WTC11 (cell line): ENCODE measurements around the gene CACNA1C. TPM values are rescaled to one million over a fixed set of nuclear protein-coding genes. Genes with fewer than 3 reads are reported as not detected.

Experiments
- ATAC-seq: fragments of 200-7000 bp; cut with Tn5 transposase; 2 replicates; pipeline ENCODE4 v1.10.0; 2021; ENCODE audit warnings: mild to moderate bottlenecking, moderate library complexity
- CTCF ChIA-PET: fragments of 300-600 bp; sonication (Branson Sonifier 250); formaldehyde crosslinking; loops from one replicate; lab custom pipeline; 2021; ENCODE audit warnings: antibody characterized with exemption; lab: Charles Lee
- POLR2A ChIA-PET: fragments of 350-600 bp; sonication (Branson Sonifier 250); formaldehyde crosslinking; loops from one replicate; lab custom pipeline; 2021; ENCODE audit warnings: antibody characterized with exemption; lab: Charles Lee
- DNase-seq: peaks from one replicate; pipeline ENCODE4 v3.0.0; 2021; ENCODE audit warnings: low spot score
- H3K27ac Mint-ChIP-seq: 2 replicates; pipeline ENCODE4 v1.8.0; 2021; ENCODE audit warnings: mixed read lengths
- H3K27me3 Mint-ChIP-seq: 2 replicates; pipeline ENCODE4 v1.8.0; 2021; ENCODE audit warnings: low read depth, mild to moderate bottlenecking, moderate library complexity, mixed read lengths
- H3K36me3 Mint-ChIP-seq: 2 replicates; pipeline ENCODE4 v1.8.0; 2021; ENCODE audit warnings: mixed read lengths
- H3K4me1 Mint-ChIP-seq: 2 replicates; pipeline ENCODE4 v1.8.0; 2022; ENCODE audit warnings: mixed read lengths
- H3K4me3 Mint-ChIP-seq: 2 replicates; pipeline ENCODE4 v1.8.0; 2021; ENCODE audit warnings: mild to moderate bottlenecking, moderate library complexity, mixed read lengths
- H3K9me3 Mint-ChIP-seq: 2 replicates; pipeline ENCODE4 v1.8.0; 2021; ENCODE audit warnings: mixed read lengths
- ATF1 ChIP-seq: sonication (generic); formaldehyde crosslinking; IDR thresholded peaks from 2 replicates; pipeline ENCODE4 v1.8.1; 2023; ENCODE audit warnings: mild to moderate bottlenecking, moderate library complexity, missing genetic modification reagents
- GTF2I ChIP-seq: fragments of 250-450 bp; sonication (Bioruptor Pico); conservative IDR thresholded peaks from 2 replicates; pipeline ENCODE4 v1.4.0; 2021; ENCODE audit warnings: mild to moderate bottlenecking
- HMGA2 ChIP-seq: fragments of 250-450 bp; sonication (Bioruptor Pico); IDR thresholded peaks from 2 replicates; pipeline ENCODE4 v1.4.0; 2021; ENCODE audit warnings: mild to moderate bottlenecking, moderate library complexity
- KAT7 ChIP-seq: sonication (generic); formaldehyde crosslinking; IDR thresholded peaks from 2 replicates; pipeline ENCODE4 v1.8.1; 2023; ENCODE audit warnings: missing genetic modification reagents, mild to moderate bottlenecking, borderline replicate concordance
- MXD4 ChIP-seq: fragments of 250-450 bp; sonication (Bioruptor Pico); IDR thresholded peaks from 2 replicates; pipeline ENCODE4 v1.8.0; 2021; ENCODE audit warnings: mild to moderate bottlenecking, moderate library complexity, borderline replicate concordance
- MYBL2 ChIP-seq: sonication (generic); formaldehyde crosslinking; IDR thresholded peaks from 2 replicates; pipeline ENCODE4 v1.8.1; 2023; ENCODE audit warnings: mild to moderate bottlenecking, moderate library complexity, missing genetic modification reagents
- NFE2L1 ChIP-seq: sonication (generic); formaldehyde crosslinking; IDR thresholded peaks from 2 replicates; pipeline ENCODE4 v1.8.1; 2023; ENCODE audit warnings: missing genetic modification reagents
- RELA ChIP-seq: sonication (generic); formaldehyde crosslinking; IDR thresholded peaks from 2 replicates; pipeline ENCODE4 v1.8.1; 2022; ENCODE audit warnings: missing genetic modification reagents, mild to moderate bottlenecking, borderline replicate concordance
- RORB ChIP-seq: fragments of 250-450 bp; sonication (Bioruptor Pico); IDR thresholded peaks from 2 replicates; pipeline ENCODE4 v1.9.0; 2021; ENCODE audit warnings: mild to moderate bottlenecking
- SMAD3 ChIP-seq: sonication (generic); formaldehyde crosslinking; IDR thresholded peaks from 2 replicates; pipeline ENCODE4 v1.8.0; 2022; ENCODE audit warnings: missing genetic modification reagents, mild to moderate bottlenecking, borderline replicate concordance
- SMAD4 ChIP-seq: sonication (generic); formaldehyde crosslinking; IDR thresholded peaks from 2 replicates; pipeline ENCODE4 v1.8.0; 2022; ENCODE audit warnings: mild to moderate bottlenecking, missing genetic modification reagents
- SOX15 ChIP-seq: fragments of 250-450 bp; sonication (Bioruptor Pico); IDR thresholded peaks from 2 replicates; pipeline ENCODE4 v1.9.0; 2021; ENCODE audit warnings: mild to moderate bottlenecking
- ZNF232 ChIP-seq: sonication (generic); formaldehyde crosslinking; IDR thresholded peaks from 2 replicates; pipeline ENCODE4 v1.8.0; 2022; ENCODE audit warnings: mild to moderate bottlenecking, missing genetic modification reagents
- ZNF263 ChIP-seq: sonication (generic); formaldehyde crosslinking; IDR thresholded peaks from 2 replicates; pipeline ENCODE4 v1.8.1; 2022; ENCODE audit warnings: low read depth, mild to moderate bottlenecking, moderate library complexity, missing genetic modification reagents
- ZNF317 ChIP-seq: sonication (generic); formaldehyde crosslinking; IDR thresholded peaks from 2 replicates; pipeline ENCODE4 v1.8.1; 2023; ENCODE audit warnings: low read depth, mild to moderate bottlenecking, moderate library complexity, missing genetic modification reagents, borderline replicate concordance
- ZNF396 ChIP-seq: fragments of 250-450 bp; sonication (Bioruptor Pico); IDR thresholded peaks from 2 replicates; pipeline ENCODE4 v1.8.0; 2021; ENCODE audit warnings: mild to moderate bottlenecking, moderate library complexity, borderline replicate concordance
- ZNF423 ChIP-seq: fragments of 250-450 bp; sonication (Bioruptor Pico); IDR thresholded peaks from 2 replicates; pipeline ENCODE4 v2.1.2; 2022; ENCODE audit warnings: mild to moderate bottlenecking, moderate library complexity
- total RNA-seq: library from RNA; stranded (reverse); gene quantifications from 3 replicates; pipeline ENCODE4 v1.2.3, GENCODE V29; 2021
- TF ChIP-seq, protein P1 (sequence below): sonication (generic); formaldehyde crosslinking; IDR thresholded peaks from 2 replicates; pipeline ENCODE4 v1.8.1; 2023; ENCODE audit warnings: mild to moderate bottlenecking, missing genetic modification reagents, moderate library complexity
- TF ChIP-seq, protein P2 (sequence below): sonication (generic); formaldehyde crosslinking; IDR thresholded peaks from 2 replicates; pipeline ENCODE4 v1.8.1; 2022; ENCODE audit warnings: missing genetic modification reagents, borderline replicate concordance
- TF ChIP-seq, protein P3 (sequence below): sonication (generic); formaldehyde crosslinking; IDR thresholded peaks from 2 replicates; pipeline ENCODE4 v1.8.0; 2023; ENCODE audit warnings: missing genetic modification reagents, mild to moderate bottlenecking, borderline replicate concordance
- TF ChIP-seq, protein P4 (sequence below): sonication (generic); formaldehyde crosslinking; IDR thresholded peaks from 2 replicates; pipeline ENCODE4 v1.8.1; 2023; ENCODE audit warnings: mild to moderate bottlenecking, missing genetic modification reagents
- TF ChIP-seq, protein P5 (sequence below): sonication (generic); formaldehyde crosslinking; IDR thresholded peaks from 2 replicates; pipeline ENCODE4 v1.8.0; 2022; ENCODE audit warnings: missing genetic modification reagents

The CACNA1C gene
- total RNA-seq, 1 experiment from 2014 or later, result 1.7 TPM

DNA sequence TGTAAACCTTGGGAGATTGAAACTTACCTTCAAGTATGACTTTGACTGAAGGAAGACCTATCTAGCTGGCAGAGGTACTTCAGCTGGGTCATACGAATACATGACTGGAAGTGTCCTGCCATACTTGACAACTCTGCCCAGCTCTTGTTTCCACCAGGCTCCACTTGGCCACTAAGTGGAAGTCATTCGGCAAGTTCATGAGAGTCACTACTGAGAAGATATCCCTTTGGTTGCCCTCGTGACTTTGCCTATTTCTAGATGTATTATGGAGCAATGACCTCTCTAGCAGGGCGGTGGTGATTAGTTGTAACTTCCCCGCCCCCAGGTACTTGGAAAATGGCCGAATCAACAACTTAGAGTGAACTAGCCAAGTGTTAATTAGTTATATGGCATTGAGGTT, 8.6 kb upstream of the CACNA1C start:
- Mint-ChIP-seq H3K4me3 (no peak overlapping the region), H3K9me3 (no peaks in the 10 kb centered on the region), H3K27ac (no peak overlapping the region), H3K36me3 (no peaks in the 10 kb centered on the region)
- no peak for ATAC-seq
- TF ChIP-seq SMAD3 (CRISPR knock-in tag) (no peak), MYBL2 (CRISPR knock-in tag) (no peak)
- TF ChIP-seq, protein P1, sequence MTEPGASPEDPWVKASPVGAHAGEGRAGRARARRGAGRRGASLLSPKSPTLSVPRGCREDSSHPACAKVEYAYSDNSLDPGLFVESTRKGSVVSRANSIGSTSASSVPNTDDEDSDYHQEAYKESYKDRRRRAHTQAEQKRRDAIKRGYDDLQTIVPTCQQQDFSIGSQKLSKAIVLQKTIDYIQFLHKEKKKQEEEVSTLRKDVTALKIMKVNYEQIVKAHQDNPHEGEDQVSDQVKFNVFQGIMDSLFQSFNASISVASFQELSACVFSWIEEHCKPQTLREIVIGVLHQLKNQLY (CRISPR knock-in tag), result no peak
- TF ChIP-seq, all 79 proteins: peak for 0
- peaks cover 9% of the 10 kb centered on the region for H3K4me1 Mint-ChIP-seq
- H3K27me3 Mint-ChIP-seq, result peaks cover 11% of the 10 kb centered on the region
- ChIA-PET CTCF (no interaction called here), POLR2A (no interaction called here)
- no peak for DNase-seq

DNA sequence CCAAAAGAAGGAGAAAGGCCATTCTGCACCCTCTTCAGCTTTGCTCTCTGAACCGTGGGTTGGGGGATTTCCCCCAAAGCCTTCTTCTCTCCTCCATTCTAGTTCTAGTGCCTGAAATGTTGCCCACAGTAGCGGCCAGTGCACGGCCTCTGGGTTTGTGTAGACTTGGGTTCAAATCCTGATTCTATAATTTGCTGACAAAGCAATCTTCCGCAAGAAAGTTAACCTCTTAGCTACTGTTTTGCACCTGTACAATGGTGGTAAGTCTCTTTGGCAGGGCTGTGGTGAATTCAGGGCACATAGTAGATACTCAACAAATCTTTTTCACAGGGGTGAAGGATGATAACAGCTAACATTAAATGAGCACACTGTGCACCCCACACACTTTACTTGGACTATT, 5.8 kb upstream of the CACNA1C start:
- Mint-ChIP-seq H3K9me3 (no peaks in the 10 kb centered on the region), H3K4me3 (no peak overlapping the region), H3K27ac (no peak overlapping the region), H3K4me1 (peaks cover 37% of the 10 kb centered on the region), H3K36me3 (no peaks in the 10 kb centered on the region), H3K27me3 (peaks cover 23% of the 10 kb centered on the region)
- DNase-seq, result no peak
- ChIA-PET CTCF (interaction anchor here (1.5 kb wide), 1 partner anchor 13 kb away, joined by 3 read pairs; no protein-coding TSS in a partner anchor), POLR2A (no interaction called here)
- ATAC-seq, result no peak
- no peak for TF ChIP-seq SOX15 (CRISPR knock-in tag)
- no peak for TF ChIP-seq ZNF263 (CRISPR knock-in tag)
- no peak for TF ChIP-seq NFE2L1 (CRISPR knock-in tag)
- no peak for TF ChIP-seq RELA (CRISPR knock-in tag)
- TF ChIP-seq, protein P2, sequence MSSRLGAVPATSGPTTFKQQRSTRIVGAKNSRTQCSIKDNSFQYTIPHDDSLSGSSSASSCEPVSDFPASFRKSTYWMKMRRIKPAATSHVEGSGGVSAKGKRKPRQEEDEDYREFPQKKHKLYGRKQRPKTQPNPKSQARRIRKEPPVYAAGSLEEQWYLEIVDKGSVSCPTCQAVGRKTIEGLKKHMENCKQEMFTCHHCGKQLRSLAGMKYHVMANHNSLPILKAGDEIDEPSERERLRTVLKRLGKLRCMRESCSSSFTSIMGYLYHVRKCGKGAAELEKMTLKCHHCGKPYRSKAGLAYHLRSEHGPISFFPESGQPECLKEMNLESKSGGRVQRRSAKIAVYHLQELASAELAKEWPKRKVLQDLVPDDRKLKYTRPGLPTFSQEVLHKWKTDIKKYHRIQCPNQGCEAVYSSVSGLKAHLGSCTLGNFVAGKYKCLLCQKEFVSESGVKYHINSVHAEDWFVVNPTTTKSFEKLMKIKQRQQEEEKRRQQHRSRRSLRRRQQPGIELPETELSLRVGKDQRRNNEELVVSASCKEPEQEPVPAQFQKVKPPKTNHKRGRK, result no peak
- TF ChIP-seq, protein P3, sequence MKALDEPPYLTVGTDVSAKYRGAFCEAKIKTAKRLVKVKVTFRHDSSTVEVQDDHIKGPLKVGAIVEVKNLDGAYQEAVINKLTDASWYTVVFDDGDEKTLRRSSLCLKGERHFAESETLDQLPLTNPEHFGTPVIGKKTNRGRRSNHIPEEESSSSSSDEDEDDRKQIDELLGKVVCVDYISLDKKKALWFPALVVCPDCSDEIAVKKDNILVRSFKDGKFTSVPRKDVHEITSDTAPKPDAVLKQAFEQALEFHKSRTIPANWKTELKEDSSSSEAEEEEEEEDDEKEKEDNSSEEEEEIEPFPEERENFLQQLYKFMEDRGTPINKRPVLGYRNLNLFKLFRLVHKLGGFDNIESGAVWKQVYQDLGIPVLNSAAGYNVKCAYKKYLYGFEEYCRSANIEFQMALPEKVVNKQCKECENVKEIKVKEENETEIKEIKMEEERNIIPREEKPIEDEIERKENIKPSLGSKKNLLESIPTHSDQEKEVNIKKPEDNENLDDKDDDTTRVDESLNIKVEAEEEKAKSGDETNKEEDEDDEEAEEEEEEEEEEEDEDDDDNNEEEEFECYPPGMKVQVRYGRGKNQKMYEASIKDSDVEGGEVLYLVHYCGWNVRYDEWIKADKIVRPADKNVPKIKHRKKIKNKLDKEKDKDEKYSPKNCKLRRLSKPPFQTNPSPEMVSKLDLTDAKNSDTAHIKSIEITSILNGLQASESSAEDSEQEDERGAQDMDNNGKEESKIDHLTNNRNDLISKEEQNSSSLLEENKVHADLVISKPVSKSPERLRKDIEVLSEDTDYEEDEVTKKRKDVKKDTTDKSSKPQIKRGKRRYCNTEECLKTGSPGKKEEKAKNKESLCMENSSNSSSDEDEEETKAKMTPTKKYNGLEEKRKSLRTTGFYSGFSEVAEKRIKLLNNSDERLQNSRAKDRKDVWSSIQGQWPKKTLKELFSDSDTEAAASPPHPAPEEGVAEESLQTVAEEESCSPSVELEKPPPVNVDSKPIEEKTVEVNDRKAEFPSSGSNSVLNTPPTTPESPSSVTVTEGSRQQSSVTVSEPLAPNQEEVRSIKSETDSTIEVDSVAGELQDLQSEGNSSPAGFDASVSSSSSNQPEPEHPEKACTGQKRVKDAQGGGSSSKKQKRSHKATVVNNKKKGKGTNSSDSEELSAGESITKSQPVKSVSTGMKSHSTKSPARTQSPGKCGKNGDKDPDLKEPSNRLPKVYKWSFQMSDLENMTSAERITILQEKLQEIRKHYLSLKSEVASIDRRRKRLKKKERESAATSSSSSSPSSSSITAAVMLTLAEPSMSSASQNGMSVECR, result no peak
- no peak for TF ChIP-seq ZNF396 (CRISPR knock-in tag)
- TF ChIP-seq SMAD4 (CRISPR knock-in tag), result no peak

DNA sequence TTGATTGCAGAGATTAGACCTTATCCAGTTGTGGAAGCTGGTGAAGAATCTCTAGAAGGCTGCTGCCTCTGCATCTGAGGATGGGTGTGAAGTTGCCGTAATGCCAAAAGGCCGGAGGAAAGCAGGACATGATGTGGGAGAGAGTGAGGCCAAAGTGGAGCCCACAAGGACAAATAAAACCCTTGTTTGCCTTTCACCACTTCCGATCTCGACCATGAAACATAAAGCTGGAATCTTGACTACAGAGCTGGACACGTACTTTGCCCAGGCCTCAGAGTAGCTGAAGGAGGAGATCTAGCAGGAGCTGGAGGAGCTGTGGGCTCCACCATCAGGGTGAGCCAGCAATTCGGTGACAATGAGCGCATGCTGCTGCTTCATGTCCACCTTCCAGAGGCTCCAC, 5.0 kb upstream of the CACNA1C start:
- Mint-ChIP-seq H3K4me3 (no peak overlapping the region), H3K4me1 (peaks cover 37% of the 10 kb centered on the region), H3K27ac (no peak overlapping the region), H3K36me3 (no peaks in the 10 kb centered on the region), H3K9me3 (no peaks in the 10 kb centered on the region), H3K27me3 (peaks cover 27% of the 10 kb centered on the region)
- ATAC-seq, result no peak
- CTCF ChIA-PET, result interaction anchor here (0.6 to 1.5 kb wide), 3 partner anchors 10 to 63 kb away, joined by 3 to 6 read pairs (median 5); no protein-coding TSS in a partner anchor
- no peak for DNase-seq
- POLR2A ChIA-PET, result no interaction called here
- TF ChIP-seq MXD4 (CRISPR knock-in tag) (no peak), ZNF317 (CRISPR knock-in tag) (no peak), ZNF232 (CRISPR knock-in tag) (no peak), RELA (CRISPR knock-in tag) (no peak), ZNF423 (CRISPR knock-in tag) (no peak), HMGA2 (no peak), RORB (CRISPR knock-in tag) (no peak), ATF1 (no peak), GTF2I (CRISPR knock-in tag) (no peak), SMAD4 (CRISPR knock-in tag) (no peak), KAT7 (no peak)
- TF ChIP-seq, protein P4, sequence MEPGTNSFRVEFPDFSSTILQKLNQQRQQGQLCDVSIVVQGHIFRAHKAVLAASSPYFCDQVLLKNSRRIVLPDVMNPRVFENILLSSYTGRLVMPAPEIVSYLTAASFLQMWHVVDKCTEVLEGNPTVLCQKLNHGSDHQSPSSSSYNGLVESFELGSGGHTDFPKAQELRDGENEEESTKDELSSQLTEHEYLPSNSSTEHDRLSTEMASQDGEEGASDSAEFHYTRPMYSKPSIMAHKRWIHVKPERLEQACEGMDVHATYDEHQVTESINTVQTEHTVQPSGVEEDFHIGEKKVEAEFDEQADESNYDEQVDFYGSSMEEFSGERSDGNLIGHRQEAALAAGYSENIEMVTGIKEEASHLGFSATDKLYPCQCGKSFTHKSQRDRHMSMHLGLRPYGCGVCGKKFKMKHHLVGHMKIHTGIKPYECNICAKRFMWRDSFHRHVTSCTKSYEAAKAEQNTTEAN (CRISPR knock-in tag), result no peak
- TF ChIP-seq, protein P5, sequence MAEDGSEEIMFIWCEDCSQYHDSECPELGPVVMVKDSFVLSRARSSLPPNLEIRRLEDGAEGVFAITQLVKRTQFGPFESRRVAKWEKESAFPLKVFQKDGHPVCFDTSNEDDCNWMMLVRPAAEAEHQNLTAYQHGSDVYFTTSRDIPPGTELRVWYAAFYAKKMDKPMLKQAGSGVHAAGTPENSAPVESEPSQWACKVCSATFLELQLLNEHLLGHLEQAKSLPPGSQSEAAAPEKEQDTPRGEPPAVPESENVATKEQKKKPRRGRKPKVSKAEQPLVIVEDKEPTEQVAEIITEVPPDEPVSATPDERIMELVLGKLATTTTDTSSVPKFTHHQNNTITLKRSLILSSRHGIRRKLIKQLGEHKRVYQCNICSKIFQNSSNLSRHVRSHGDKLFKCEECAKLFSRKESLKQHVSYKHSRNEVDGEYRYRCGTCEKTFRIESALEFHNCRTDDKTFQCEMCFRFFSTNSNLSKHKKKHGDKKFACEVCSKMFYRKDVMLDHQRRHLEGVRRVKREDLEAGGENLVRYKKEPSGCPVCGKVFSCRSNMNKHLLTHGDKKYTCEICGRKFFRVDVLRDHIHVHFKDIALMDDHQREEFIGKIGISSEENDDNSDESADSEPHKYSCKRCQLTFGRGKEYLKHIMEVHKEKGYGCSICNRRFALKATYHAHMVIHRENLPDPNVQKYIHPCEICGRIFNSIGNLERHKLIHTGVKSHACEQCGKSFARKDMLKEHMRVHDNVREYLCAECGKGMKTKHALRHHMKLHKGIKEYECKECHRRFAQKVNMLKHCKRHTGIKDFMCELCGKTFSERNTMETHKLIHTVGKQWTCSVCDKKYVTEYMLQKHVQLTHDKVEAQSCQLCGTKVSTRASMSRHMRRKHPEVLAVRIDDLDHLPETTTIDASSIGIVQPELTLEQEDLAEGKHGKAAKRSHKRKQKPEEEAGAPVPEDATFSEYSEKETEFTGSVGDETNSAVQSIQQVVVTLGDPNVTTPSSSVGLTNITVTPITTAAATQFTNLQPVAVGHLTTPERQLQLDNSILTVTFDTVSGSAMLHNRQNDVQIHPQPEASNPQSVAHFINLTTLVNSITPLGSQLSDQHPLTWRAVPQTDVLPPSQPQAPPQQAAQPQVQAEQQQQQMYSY (CRISPR knock-in tag), result no peak
